ENCODE measurements around the gene LGR6.

DNA sequence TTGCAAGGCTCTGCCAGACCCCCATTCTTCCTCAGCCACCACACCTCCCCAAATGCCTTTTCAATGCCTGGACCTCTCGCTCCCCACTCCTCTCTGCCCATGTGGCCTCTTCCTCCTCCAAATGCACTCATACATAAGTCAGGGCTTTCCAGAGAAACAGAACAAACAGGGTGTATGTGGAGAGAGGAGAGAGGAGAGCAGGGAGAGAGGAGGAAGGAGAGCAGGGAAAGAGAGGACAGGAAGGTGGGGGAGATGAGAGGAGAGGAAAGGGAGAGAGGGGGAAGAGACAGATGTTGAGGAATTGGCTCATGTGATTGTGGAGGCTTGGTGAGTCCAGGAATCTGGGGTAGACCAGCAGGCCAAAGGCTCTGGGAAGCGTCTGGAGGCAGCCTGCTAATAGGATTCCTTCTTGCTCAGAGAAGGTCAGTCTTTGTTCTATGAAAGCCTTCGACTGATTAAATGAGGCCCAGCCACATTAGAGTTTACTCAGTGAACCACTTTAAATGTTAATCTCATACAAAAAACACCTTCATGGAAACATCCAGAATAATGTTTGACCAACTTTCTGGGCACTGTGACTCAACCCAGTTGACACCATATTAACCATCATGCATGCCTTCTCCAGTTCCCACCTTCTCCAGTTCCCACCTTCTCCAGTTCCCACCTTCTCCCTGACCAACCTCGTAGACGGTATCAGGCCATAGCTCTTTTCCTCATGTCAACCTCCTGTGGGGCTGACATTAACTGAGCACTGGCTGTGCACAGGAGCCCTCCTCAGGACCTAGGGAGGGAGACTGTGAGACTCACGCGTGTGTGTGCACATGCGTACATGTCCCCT, 11.3 kb upstream of the LGR6 start:
- TF ChIP-seq, protein P1, sequence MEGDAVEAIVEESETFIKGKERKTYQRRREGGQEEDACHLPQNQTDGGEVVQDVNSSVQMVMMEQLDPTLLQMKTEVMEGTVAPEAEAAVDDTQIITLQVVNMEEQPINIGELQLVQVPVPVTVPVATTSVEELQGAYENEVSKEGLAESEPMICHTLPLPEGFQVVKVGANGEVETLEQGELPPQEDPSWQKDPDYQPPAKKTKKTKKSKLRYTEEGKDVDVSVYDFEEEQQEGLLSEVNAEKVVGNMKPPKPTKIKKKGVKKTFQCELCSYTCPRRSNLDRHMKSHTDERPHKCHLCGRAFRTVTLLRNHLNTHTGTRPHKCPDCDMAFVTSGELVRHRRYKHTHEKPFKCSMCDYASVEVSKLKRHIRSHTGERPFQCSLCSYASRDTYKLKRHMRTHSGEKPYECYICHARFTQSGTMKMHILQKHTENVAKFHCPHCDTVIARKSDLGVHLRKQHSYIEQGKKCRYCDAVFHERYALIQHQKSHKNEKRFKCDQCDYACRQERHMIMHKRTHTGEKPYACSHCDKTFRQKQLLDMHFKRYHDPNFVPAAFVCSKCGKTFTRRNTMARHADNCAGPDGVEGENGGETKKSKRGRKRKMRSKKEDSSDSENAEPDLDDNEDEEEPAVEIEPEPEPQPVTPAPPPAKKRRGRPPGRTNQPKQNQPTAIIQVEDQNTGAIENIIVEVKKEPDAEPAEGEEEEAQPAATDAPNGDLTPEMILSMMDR (IDR thresholded peaks at IDR 0.05) = no peak
- TF ChIP-seq EZH2 (IDR thresholded peaks at IDR 0.05; ENCODE audit: borderline replicate concordance, insufficient read depth, low read depth, low read length, poor library complexity, severe bottlenecking) = no peak
